ENCODE results near the gene EDEM3.
A peak's percentile ranks its signal among the peaks of the same experiment; 100 is the strongest.
"Not testable (repeated sequence)": the region's sequence is repeated elsewhere in the genome, so short reads cannot be mapped to it uniquely, and the experiment has no call there.

EDEM3 gene

DNA sequence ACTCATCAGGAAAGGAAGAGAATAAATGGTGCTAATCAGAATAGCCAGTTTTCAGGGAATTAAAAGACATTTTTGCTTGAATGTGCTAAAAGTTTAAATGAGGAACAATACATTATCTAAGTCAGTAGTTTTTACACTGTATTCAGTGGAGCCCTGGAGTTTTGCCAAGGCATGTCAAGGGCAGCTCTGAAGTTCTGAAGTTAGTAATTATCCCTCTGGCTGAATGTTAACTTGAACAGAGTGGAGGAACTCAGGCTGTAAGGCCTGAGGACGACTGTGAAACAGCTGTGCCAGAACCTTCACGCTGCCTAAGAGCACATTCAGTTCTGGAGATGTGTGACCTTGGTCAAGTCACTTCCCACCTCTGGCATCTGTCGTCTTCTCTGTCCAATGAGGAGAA is 68.1 kb downstream of the EDEM3 start:
- H3K27me3 Mint-ChIP-seq: no peaks in the 10 kb centered on the region
- H3K9me3 Mint-ChIP-seq: no peaks in the 10 kb centered on the region
- H3K36me3 Mint-ChIP-seq: no peaks in the 10 kb centered on the region
- ATAC-seq (ENCODE audit: low read depth) (no peak), DNase-seq (ENCODE audit: low spot score in 2 of 2) (no peak)
- H3K4me1 Mint-ChIP-seq: peaks cover 6% of the 10 kb centered on the region
- no peak overlapping the region for H3K4me3 Mint-ChIP-seq
- H3K27ac Mint-ChIP-seq: no peak overlapping the region

DNA sequence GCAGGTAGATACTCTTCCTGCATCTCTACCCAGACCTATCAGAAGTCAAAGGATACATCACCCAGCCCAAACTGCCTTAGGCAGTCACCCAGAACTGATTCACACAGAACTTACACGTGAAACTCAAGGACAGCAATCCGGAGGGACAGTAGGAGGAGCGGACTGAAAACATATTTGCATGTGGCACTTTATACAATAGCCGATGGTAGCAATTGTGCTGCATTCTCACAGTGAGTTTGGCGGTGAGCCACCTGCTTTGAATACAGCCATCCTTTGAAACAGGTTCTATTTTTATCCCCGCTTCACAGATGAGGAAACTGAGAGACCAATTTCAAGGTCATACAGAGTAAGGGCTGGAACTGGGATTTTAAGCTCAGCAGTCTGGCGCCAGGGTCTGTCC is 69.5 kb downstream of the EDEM3 start:
- H3K27me3 Mint-ChIP-seq: no peaks in the 10 kb centered on the region
- H3K4me3 Mint-ChIP-seq: no peak overlapping the region
- H3K9me3 Mint-ChIP-seq: peaks cover 4% of the 10 kb centered on the region
- no peak overlapping the region for H3K27ac Mint-ChIP-seq
- no peak for DNase-seq (ENCODE audit: low spot score in 2 of 2)
- H3K36me3 Mint-ChIP-seq: no peaks in the 10 kb centered on the region
- peaks cover 6% of the 10 kb centered on the region for H3K4me1 Mint-ChIP-seq
- ATAC-seq (ENCODE audit: low read depth): peak; percentile 56

DNA sequence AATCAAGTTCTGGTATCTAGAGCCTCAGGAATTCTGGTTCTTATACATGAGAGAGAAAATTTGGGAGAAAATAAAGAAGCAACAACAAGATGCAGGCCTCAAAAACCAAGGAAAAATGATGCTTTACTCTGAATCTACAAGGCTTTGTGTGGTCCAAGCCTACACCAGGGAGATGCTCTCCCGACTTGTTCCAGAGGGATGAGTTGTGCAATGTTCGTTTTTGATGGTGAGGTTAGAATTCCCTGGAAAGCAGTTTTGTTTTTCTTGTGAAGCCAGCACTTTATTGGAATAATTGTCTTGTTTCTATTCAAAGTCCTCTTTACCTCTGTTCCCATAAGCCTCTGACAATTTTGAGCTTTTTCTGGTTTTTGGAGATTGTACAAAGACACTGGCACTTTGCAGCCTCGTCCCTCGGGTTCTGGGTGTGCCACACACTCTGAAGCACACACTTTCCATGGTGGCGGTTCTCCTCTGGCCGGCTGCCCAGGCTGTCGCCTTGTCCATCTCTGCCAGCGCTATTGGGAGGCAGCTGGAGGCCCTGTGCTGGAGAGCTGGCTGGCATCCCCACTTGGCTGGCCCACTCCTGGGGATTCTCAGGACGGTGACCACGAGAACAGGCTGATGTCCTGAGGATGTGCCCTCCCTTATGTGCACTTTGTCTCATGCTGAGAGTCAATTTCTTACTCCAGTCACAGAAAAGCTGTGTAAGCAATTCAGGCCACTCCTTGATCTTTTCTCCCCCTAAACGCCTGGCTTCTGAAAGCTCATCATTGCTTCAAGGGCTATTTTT is 70.2 kb downstream of the EDEM3 start:
- Mint-ChIP-seq H3K4me3 (no peak overlapping the region), H3K36me3 (no peaks in the 10 kb centered on the region), H3K9me3 (peaks cover 4% of the 10 kb centered on the region), H3K4me1 (peaks cover 6% of the 10 kb centered on the region), H3K27ac (no peak overlapping the region), H3K27me3 (no peaks in the 10 kb centered on the region)
- DNase-seq (ENCODE audit: low spot score in 2 of 2) (no peak), ATAC-seq (ENCODE audit: low read depth) (no peak)

DNA sequence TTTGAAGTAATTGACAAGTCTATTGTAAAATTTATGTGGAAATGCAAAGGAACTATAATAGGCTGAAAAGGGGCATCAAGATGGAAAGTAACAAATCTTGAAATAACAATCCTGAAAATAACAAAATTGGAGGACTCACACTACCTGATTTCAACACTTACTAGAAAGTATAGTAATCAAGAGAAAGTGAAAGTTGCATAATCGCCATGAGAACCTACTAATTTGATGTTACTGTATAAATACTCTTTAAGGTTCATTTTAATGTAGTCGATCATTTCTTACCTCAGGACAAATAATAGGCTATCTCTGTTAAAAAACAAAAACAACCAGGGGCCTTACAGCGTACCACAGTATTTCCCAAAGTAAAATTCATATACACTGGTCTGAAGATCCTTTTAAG is 71.7 kb downstream of the EDEM3 start:
- no peak overlapping the region for H3K27ac Mint-ChIP-seq

DNA sequence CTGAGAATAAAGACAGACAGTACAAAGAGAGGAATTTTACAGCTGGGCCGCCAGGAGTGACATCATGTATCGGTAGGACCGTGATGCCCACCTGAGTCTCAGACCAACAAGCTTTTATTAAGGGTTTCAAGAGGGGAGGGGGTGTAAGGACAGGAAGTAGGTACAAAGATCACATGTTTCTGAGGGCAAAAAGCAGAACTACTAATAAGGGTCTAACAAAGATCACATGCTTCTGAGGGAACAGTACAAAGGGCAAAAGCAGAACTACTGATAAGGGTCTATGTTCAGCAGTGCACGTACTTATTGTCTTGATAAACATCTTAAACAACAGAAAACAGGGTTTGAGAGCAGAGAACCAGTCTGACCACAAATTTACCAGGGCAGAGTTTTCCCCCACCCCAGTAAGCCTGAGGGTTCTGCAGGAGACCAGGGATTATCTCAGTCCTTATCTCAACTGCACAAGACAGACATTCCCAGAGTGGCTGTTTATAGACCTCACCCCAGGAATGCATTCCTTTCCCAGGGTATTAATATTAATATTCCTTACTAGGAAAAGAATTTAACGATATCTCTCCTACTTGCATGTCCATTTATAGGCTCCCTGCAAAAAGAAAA is 73.9 kb downstream of the EDEM3 start:
- H3K9me3 Mint-ChIP-seq: peaks cover 10% of the 10 kb centered on the region
- not testable (repeated sequence) for H3K36me3 Mint-ChIP-seq; ATAC-seq (ENCODE audit: low read depth); H3K4me1 Mint-ChIP-seq; H3K27ac Mint-ChIP-seq; DNase-seq (ENCODE audit: low spot score in 2 of 2); H3K4me3 Mint-ChIP-seq; H3K27me3 Mint-ChIP-seq

More for the DNA sequence above, 71.7 kb downstream of the EDEM3 start:
- Mint-ChIP-seq H3K36me3 (peaks cover 2% of the 10 kb centered on the region), H3K4me1 (peaks cover 6% of the 10 kb centered on the region), H3K27me3 (no peaks in the 10 kb centered on the region), H3K9me3 (peaks cover 6% of the 10 kb centered on the region), H3K4me3 (no peak overlapping the region)
- DNase-seq (ENCODE audit: low spot score in 2 of 2) (no peak), ATAC-seq (ENCODE audit: low read depth) (no peak)

DNA sequence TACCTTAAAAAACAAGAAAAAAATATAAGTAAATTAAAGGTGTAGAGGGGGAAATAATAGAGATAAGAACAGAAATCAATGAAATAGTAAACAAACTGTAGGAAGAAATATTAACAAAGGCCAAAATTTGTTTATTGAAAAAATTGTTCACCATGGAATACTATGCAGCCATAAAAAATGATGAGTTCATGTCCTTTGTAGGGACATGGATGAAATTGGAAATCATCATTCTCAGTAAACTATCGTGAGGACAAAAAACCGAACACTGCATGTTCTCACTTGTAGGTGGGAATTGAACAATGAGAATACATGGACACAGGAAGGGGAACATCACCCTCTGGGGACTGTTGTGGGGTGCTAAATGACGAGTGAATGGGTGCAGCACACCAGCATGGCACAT is 75.2 kb downstream of the EDEM3 start:
- H3K36me3 Mint-ChIP-seq; H3K4me1 Mint-ChIP-seq; H3K27ac Mint-ChIP-seq; DNase-seq (ENCODE audit: low spot score in 2 of 2); ATAC-seq (ENCODE audit: low read depth); H3K27me3 Mint-ChIP-seq; H3K4me3 Mint-ChIP-seq: not testable (repeated sequence)
- peaks cover 11% of the 10 kb centered on the region for H3K9me3 Mint-ChIP-seq

DNA sequence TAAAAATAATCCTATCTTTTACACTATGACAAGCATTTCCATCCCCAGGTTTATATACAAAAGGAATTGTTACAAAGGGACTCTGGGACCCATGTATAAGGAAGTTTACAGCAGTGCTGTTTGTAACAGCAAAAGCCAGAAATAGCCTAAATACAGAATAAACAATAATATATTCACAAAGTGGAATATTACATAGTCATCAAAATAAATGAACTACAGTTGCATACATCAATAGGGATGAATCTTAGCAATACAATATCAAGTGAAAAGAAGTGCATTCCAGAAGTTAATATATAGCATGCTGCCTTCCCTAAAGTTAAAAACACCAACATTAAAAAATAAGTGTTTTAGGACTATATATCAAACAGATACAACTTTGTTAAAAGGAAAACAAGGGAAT is 77.3 kb downstream of the EDEM3 start:
- Mint-ChIP-seq H3K4me1 (no peaks in the 10 kb centered on the region), H3K4me3 (no peak overlapping the region), H3K27ac (no peak overlapping the region), H3K9me3 (peaks cover 11% of the 10 kb centered on the region), H3K36me3 (peaks cover 2% of the 10 kb centered on the region), H3K27me3 (peaks cover 10% of the 10 kb centered on the region)
- ATAC-seq (ENCODE audit: low read depth) (no peak), DNase-seq (ENCODE audit: low spot score in 2 of 2) (no peak)

DNA sequence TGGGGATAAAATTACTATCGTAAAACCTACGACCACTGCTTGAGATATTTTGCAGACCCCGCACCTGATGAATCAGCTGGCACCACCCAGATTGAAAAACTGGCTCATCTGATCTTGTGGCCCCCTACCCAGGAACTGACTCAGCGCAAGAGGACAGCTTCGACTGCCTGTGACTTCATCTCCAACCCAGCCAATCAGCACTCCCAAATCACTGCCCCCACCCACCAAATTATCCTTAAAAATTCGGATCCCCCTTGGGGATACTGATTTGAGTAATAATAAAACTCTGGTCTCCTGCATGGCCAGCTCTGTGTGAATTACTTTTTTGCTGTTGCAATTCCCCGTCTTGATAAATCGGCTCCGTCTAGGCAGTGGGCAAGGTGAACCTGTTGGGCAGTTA is 81.4 kb downstream of the EDEM3 start:
- H3K4me1 Mint-ChIP-seq: no peaks in the 10 kb centered on the region
- no peak overlapping the region for H3K4me3 Mint-ChIP-seq
- peaks cover 16% of the 10 kb centered on the region for H3K27me3 Mint-ChIP-seq
- no peak overlapping the region for H3K27ac Mint-ChIP-seq
- DNase-seq (ENCODE audit: low spot score in 2 of 2) (no peak), ATAC-seq (ENCODE audit: low read depth) (no peak)
- no peaks in the 10 kb centered on the region for H3K36me3 Mint-ChIP-seq
- peaks cover 6% of the 10 kb centered on the region for H3K9me3 Mint-ChIP-seq

DNA sequence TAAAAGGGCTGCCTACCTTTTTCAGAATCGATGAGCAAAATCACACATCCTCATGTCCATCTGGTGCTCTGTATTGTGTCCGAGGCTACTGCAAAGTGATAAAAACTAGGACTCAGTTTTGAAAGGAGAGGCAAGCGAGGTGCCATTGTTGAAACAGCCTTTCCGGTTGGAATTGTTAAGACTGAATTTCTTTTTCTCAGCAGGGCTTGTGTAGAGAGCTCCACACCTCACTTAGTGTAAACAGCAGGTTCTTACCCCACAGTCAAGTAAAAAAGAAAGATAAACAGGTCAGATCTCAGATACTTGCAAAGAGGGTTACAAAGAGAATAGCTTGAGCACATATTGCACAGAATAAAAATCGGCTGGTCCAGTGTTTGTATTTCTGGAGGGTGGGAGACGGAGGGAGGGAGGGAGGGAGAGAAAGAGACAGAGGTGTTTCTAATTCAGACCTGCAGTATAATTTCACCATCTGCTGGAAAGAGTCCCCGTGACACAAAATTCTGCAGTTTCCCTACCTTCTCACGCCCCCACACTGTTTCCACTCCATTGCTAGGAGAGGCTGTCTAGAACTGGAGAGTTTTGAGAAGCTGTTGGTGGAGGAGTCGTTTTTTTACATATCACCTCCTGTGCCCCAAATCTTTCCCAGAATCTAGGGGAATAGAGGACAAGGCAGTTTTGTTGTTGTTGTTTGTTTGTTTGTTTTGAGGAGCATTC is 82.5 kb downstream of the EDEM3 start:
- ATAC-seq (ENCODE audit: low read depth): no peak

DNA sequence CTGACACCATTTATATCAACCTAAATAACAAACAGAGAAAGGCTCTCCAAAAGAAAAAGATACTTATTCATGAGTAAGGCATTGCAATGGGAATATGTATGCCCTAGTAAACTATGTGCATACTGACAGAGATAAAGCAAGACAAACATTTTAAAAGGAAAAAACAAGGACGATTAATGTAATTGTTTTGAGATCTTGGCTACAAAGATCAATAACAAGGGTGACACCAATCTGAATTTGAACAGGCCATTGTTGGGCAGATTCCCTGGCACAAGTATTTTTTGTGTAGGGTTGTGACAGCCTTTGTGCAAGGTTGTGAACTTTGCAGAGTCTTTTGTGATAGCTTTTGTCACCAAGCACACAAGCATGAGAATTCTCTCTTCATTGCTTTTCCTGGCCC is 85.3 kb downstream of the EDEM3 start:
- no peak overlapping the region for H3K27ac Mint-ChIP-seq
- ATAC-seq (ENCODE audit: low read depth) (no peak), DNase-seq (ENCODE audit: low spot score in 2 of 2) (no peak)
- H3K27me3 Mint-ChIP-seq: peaks cover 21% of the 10 kb centered on the region
- H3K36me3 Mint-ChIP-seq: no peaks in the 10 kb centered on the region
- H3K4me3 Mint-ChIP-seq: no peak overlapping the region
- H3K4me1 Mint-ChIP-seq: no peaks in the 10 kb centered on the region
- H3K9me3 Mint-ChIP-seq: no peaks in the 10 kb centered on the region

More for the DNA sequence above, 82.5 kb downstream of the EDEM3 start:
- Mint-ChIP-seq H3K27ac (no peak overlapping the region), H3K36me3 (no peaks in the 10 kb centered on the region), H3K27me3 (peaks cover 19% of the 10 kb centered on the region), H3K4me3 (no peak overlapping the region), H3K9me3 (peaks cover 6% of the 10 kb centered on the region), H3K4me1 (no peaks in the 10 kb centered on the region)
- DNase-seq (ENCODE audit: low spot score in 2 of 2): no peak

DNA sequence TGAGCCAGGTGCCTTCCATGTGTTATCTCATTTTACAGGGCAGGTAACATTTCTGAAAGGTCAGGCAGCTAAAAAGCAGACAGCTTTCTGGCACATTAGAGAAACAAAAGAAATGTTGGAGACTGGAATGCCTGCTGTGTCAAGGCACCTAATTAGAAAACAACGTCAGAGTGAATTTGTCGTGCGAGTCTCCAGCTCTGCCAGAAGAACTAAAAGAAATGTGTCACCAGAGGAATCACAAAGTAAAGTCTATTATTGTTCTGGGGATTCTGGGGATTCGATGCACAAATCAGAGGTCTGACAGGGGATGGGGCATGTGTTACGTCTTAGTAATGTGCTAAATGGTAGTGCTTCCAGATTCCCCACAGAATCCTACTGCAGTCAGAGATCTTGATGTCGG is 89.3 kb downstream of the EDEM3 start:
- no peak overlapping the region for H3K4me3 Mint-ChIP-seq
- DNase-seq (ENCODE audit: low spot score in 2 of 2) (no peak), ATAC-seq (ENCODE audit: low read depth) (no peak)
- H3K4me1 Mint-ChIP-seq: no peaks in the 10 kb centered on the region
- no peaks in the 10 kb centered on the region for H3K36me3 Mint-ChIP-seq
- peaks cover 14% of the 10 kb centered on the region for H3K27me3 Mint-ChIP-seq
- H3K9me3 Mint-ChIP-seq: no peaks in the 10 kb centered on the region
- H3K27ac Mint-ChIP-seq: no peak overlapping the region

DNA sequence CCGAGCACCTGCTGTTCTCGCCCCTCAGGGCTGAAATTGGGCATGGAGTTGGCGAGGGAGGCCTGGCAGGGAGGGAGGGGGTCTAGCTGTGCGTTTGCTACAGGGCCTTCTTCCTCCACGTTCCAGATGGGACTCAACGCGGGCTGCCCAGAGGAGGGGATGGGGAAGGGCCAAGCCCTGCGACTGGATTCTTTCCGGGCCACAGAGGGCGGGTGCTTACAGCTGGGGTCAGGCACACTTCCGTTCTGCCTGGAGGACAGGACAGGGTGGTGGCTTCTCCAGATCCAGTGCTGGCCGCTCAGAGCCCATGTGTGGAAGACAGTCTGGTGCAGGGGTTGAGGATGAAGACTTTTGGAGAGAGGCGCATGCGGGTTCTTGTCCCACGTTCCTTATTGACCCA is 90.0 kb downstream of the EDEM3 start:
- Mint-ChIP-seq H3K9me3 (no peaks in the 10 kb centered on the region), H3K4me3 (no peak overlapping the region), H3K27ac (no peak overlapping the region), H3K4me1 (no peaks in the 10 kb centered on the region), H3K36me3 (no peaks in the 10 kb centered on the region), H3K27me3 (peaks cover 14% of the 10 kb centered on the region)
- ATAC-seq (ENCODE audit: low read depth) (no peak), DNase-seq (ENCODE audit: low spot score in 2 of 2) (no peak)

DNA sequence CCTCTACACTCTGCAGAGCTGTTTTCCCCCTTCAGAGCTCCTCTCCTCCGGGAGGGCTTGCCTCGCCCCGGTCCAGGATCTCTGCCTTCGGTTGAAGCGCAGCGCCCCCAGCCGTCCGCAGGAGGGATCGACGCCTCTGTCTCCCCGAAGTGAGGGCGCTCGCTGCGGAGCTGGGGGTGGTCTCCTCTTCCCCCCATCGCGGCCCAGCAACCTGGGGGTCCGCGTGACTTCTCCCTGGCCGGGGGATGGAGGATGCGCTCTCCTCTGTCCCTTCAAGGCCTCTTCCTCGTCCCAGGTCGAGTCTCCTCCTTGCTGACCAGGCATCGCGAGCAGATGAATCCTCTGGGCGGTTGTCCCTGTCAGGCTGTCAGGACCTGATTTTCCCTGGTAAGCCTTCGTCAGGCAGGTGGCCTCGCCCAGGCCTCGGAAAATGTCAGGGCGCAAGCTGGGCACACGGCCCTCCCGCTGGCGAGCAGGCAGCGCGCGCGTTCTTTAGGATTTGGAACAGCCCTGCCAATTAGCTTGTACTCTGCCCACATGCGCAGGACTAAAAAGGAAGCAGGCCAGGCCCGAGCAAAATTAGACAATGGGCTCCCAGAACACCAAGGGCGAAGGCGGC is 90.5 kb downstream of the EDEM3 start:
- H3K9me3 Mint-ChIP-seq: no peaks in the 10 kb centered on the region
- H3K4me1 Mint-ChIP-seq: no peaks in the 10 kb centered on the region
- no peaks in the 10 kb centered on the region for H3K36me3 Mint-ChIP-seq
- ATAC-seq (ENCODE audit: low read depth) (no peak), DNase-seq (ENCODE audit: low spot score in 2 of 2) (no peak)
- peaks cover 14% of the 10 kb centered on the region for H3K27me3 Mint-ChIP-seq
- H3K27ac Mint-ChIP-seq: no peak overlapping the region
- no peak overlapping the region for H3K4me3 Mint-ChIP-seq

DNA sequence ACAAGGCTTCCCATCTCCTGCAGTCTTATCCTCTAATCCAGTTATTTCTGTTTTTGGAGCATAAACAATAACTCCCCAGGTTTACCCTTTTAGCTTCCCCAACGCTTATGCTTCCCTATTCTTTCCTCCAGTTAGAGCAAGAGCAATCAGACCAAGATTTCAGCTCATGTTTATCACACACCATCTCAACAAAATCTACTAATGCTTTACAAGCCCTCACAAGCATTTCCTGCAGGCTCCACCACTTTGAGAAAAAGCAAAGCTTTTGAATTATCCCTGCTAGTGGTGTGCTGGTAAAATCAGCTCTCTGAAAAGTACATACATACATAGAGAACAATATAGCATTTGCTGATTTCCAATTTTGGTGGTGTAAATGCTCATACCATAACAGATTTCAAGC is 92.9 kb downstream of the EDEM3 start:
- Mint-ChIP-seq H3K27ac (no peak overlapping the region), H3K4me1 (no peaks in the 10 kb centered on the region), H3K36me3 (no peaks in the 10 kb centered on the region), H3K27me3 (peaks cover 12% of the 10 kb centered on the region), H3K9me3 (no peaks in the 10 kb centered on the region), H3K4me3 (no peak overlapping the region)
- ATAC-seq (ENCODE audit: low read depth) (no peak), DNase-seq (ENCODE audit: low spot score in 2 of 2) (no peak)
